ENCODE data around the gene FAM151A.
"Not testable (repeated sequence)": the region's sequence is repeated elsewhere in the genome, so short reads cannot be mapped to it uniquely, and the experiment has no call there.

Gene FAM151A

GRCh38 chr1:54643736-54644135 is 20.4 kb upstream of the FAM151A start:
- H4K20me1 ChIP-seq (ENCODE audit: insufficient read depth, low read length): no peaks in the 10 kb centered on the region
- H3K79me2 ChIP-seq (ENCODE audit: low read length): no peaks in the 10 kb centered on the region
- no peak overlapping the region for H3K4me3 ChIP-seq (ENCODE audit: low read length)
- no peak for DNase-seq
- no peak for TF ChIP-seq CTCF (IDR thresholded peaks at IDR 0.05; ENCODE audit: low read length)
- no peak overlapping the region for H3K4me2 ChIP-seq (ENCODE audit: low read depth, low read length)
- H3K27me3 ChIP-seq (replicated peaks; ENCODE audit: insufficient read depth, low read length): no peaks in the 10 kb centered on the region
- no peaks in the 10 kb centered on the region for H3K4me1 ChIP-seq (ENCODE audit: low read length)
- H3K9me2 ChIP-seq (replicated peaks; ENCODE audit: insufficient read depth, low read length): no peaks in the 10 kb centered on the region
- no peak overlapping the region for H2AFZ ChIP-seq (ENCODE audit: low read length)
- no peak overlapping the region for H3K9ac ChIP-seq (ENCODE audit: low read length)
- H3K27ac ChIP-seq (ENCODE audit: low read length): no peak overlapping the region
- H3K36me3 ChIP-seq (replicated peaks; ENCODE audit: insufficient read depth, low read length): no peaks in the 10 kb centered on the region
- H3K9me3 ChIP-seq (replicated peaks; ENCODE audit: insufficient read depth, low read length): no peaks in the 10 kb centered on the region
- no peaks in the 10 kb centered on the region for H3F3A ChIP-seq (ENCODE audit: insufficient read depth, low read length)

GRCh38 chr1:54640863-54641836 is 17.8 kb upstream of the FAM151A start, which contains the start of gene MROH7:
Gene MROH7 (plus strand): TSS chr1:54641786. CDS start chr1:54652927, 11,141 bp downstream.
- no peak within 1 kb of the TSS for H3K4me3 ChIP-seq (ENCODE audit: low read length)
- H4K20me1 ChIP-seq (ENCODE audit: insufficient read depth, low read length): no peaks in the 10 kb centered on the region
- DNase-seq: no peak
- no peak for TF ChIP-seq EZH2phosphoT487 (IDR thresholded peaks at IDR 0.05; ENCODE audit: low read length)
- no peak for TF ChIP-seq EZH2 (optimal IDR thresholded peaks at IDR 0.05; ENCODE audit: low read depth, low read length)
- no peak for TF ChIP-seq CTCF (IDR thresholded peaks at IDR 0.05; ENCODE audit: low read length)
- no peaks in the 10 kb centered on the region for H3K36me3 ChIP-seq (replicated peaks; ENCODE audit: insufficient read depth, low read length)
- H3K4me2 ChIP-seq (ENCODE audit: low read depth, low read length): no peak within 1 kb of the TSS
- no peak within 1 kb of the TSS for H3K9ac ChIP-seq (ENCODE audit: low read length)
- no peak within 1 kb of the TSS for H3K27ac ChIP-seq (ENCODE audit: low read length)
- no peaks in the 10 kb centered on the region for H3K4me1 ChIP-seq (ENCODE audit: low read length)
- no peaks in the 10 kb centered on the region for H3F3A ChIP-seq (ENCODE audit: insufficient read depth, low read length)
- no peak within 1 kb of the TSS for H2AFZ ChIP-seq (ENCODE audit: low read length)
- no peaks in the 10 kb centered on the region for H3K9me3 ChIP-seq (replicated peaks; ENCODE audit: insufficient read depth, low read length)
- H3K9me2 ChIP-seq (replicated peaks; ENCODE audit: insufficient read depth, low read length): no peaks in the 10 kb centered on the region
- H3K27me3 ChIP-seq (replicated peaks; ENCODE audit: insufficient read depth, low read length): no peaks in the 10 kb centered on the region
- no peaks in the 10 kb centered on the region for H3K79me2 ChIP-seq (ENCODE audit: low read length)

- H3K27me3 ChIP-seq (replicated peaks; ENCODE audit: insufficient read depth, low read length): no peaks in the 10 kb centered on the region
- H3K27ac ChIP-seq (ENCODE audit: low read length): no peak overlapping the region
- H3K9ac ChIP-seq (ENCODE audit: low read length): no peak overlapping the region
- no peaks in the 10 kb centered on the region for H3K79me2 ChIP-seq (ENCODE audit: low read length)
- H3K9me3 ChIP-seq (replicated peaks; ENCODE audit: insufficient read depth, low read length): no peaks in the 10 kb centered on the region
- TF ChIP-seq EZH2phosphoT487 (IDR thresholded peaks at IDR 0.05; ENCODE audit: low read length) (no peak), CTCF (IDR thresholded peaks at IDR 0.05; ENCODE audit: low read length) (no peak), EZH2 (optimal IDR thresholded peaks at IDR 0.05; ENCODE audit: low read depth, low read length) (no peak)
- H3K4me2 ChIP-seq (ENCODE audit: low read depth, low read length): no peak overlapping the region
- no peak for DNase-seq
- no peaks in the 10 kb centered on the region for H3F3A ChIP-seq (ENCODE audit: insufficient read depth, low read length)
- no peaks in the 10 kb centered on the region for H3K36me3 ChIP-seq (replicated peaks; ENCODE audit: insufficient read depth, low read length)
- H4K20me1 ChIP-seq (ENCODE audit: insufficient read depth, low read length): no peaks in the 10 kb centered on the region
- H3K4me3 ChIP-seq (ENCODE audit: low read length): no peak overlapping the region
- H3K4me1 ChIP-seq (ENCODE audit: low read length): no peaks in the 10 kb centered on the region
- 0 out of 2 replicates have a peak overlapping the region, but pooled peaks have one; percentile 33 for H2AFZ ChIP-seq (ENCODE audit: low read length)
- no peaks in the 10 kb centered on the region for H3K9me2 ChIP-seq (replicated peaks; ENCODE audit: insufficient read depth, low read length)
Measured at GRCh38 chr1:54640361-54640760, 17.0 kb upstream of the FAM151A start.

- H3F3A ChIP-seq (ENCODE audit: insufficient read depth, low read length); H3K27ac ChIP-seq (ENCODE audit: low read length); H3K9me3 ChIP-seq (replicated peaks; ENCODE audit: insufficient read depth, low read length); H2AFZ ChIP-seq (ENCODE audit: low read length); H3K27me3 ChIP-seq (replicated peaks; ENCODE audit: insufficient read depth, low read length); H3K79me2 ChIP-seq (ENCODE audit: low read length); H3K4me2 ChIP-seq (ENCODE audit: low read depth, low read length); H3K9ac ChIP-seq (ENCODE audit: low read length); H3K4me3 ChIP-seq (ENCODE audit: low read length); H3K36me3 ChIP-seq (replicated peaks; ENCODE audit: insufficient read depth, low read length); H3K9me2 ChIP-seq (replicated peaks; ENCODE audit: insufficient read depth, low read length); DNase-seq; H3K4me1 ChIP-seq (ENCODE audit: low read length); H4K20me1 ChIP-seq (ENCODE audit: insufficient read depth, low read length): not testable (repeated sequence)
Measured at GRCh38 chr1:54636461-54637446, 13.4 kb upstream of the FAM151A start.

- not testable (repeated sequence) for H3K27ac ChIP-seq (ENCODE audit: low read length); H3K9ac ChIP-seq (ENCODE audit: low read length); H3K9me2 ChIP-seq (replicated peaks; ENCODE audit: insufficient read depth, low read length); H3K79me2 ChIP-seq (ENCODE audit: low read length); DNase-seq; H3K4me1 ChIP-seq (ENCODE audit: low read length); H3K27me3 ChIP-seq (replicated peaks; ENCODE audit: insufficient read depth, low read length); H3K9me3 ChIP-seq (replicated peaks; ENCODE audit: insufficient read depth, low read length); H3K36me3 ChIP-seq (replicated peaks; ENCODE audit: insufficient read depth, low read length); H2AFZ ChIP-seq (ENCODE audit: low read length); H4K20me1 ChIP-seq (ENCODE audit: insufficient read depth, low read length); H3F3A ChIP-seq (ENCODE audit: insufficient read depth, low read length); H3K4me2 ChIP-seq (ENCODE audit: low read depth, low read length); H3K4me3 ChIP-seq (ENCODE audit: low read length)
Measured at GRCh38 chr1:54635804-54636203, 12.5 kb upstream of the FAM151A start.
